GM19395 (cell line): ENCODE measurements around the gene MYO1D.

Experiments
- ATAC-seq: cut with Tn5 transposase; IDR thresholded peaks from one replicate; pipeline ENCODE4 v1.9.1; 2021; ENCODE audit warnings: mild to moderate bottlenecking, moderate library complexity; ENCODE audit not compliant: unreplicated experiment

The MYO1D gene

GRCh38 chr17:32494621-32495358, 382.1 kb downstream of the MYO1D start:
- no peak for ATAC-seq

- no peak for ATAC-seq
Observed at GRCh38 chr17:32493976-32494513, 382.9 kb downstream of the MYO1D start.

GRCh38 chr17:32493571-32493970, 383.4 kb downstream of the MYO1D start:
- no peak for ATAC-seq

- ATAC-seq, result no peak
Observed at GRCh38 chr17:32492648-32493289, 384.2 kb downstream of the MYO1D start.

- ATAC-seq, result no peak
Observed at GRCh38 chr17:32492264-32492589, 384.7 kb downstream of the MYO1D start.

- ATAC-seq, result no peak
Observed at GRCh38 chr17:32491371-32492263, 385.3 kb downstream of the MYO1D start.

- ATAC-seq, result no peak
Observed at GRCh38 chr17:32490101-32490482, 386.8 kb downstream of the MYO1D start.

GRCh38 chr17:32489320-32490100, 387.4 kb downstream of the MYO1D start:
- no peak for ATAC-seq

GRCh38 chr17:32488604-32489180, 388.2 kb downstream of the MYO1D start:
- ATAC-seq, result no peak

- ATAC-seq, result no peak
Observed at GRCh38 chr17:32488177-32488542, 388.8 kb downstream of the MYO1D start.

GRCh38 chr17:32487473-32488176, 389.3 kb downstream of the MYO1D start:
- peak; percentile 44 for ATAC-seq

- peak; percentile 49 for ATAC-seq
Observed at GRCh38 chr17:32486701-32487472, 390.0 kb downstream of the MYO1D start, which contains the start of gene CDK5R1. Gene CDK5R1 (plus strand): TSS chr17:32486993. CDS start chr17:32487621, 628 bp downstream.

- ATAC-seq, result peak; percentile 55
Observed at GRCh38 chr17:32486111-32486700, 390.7 kb downstream of the MYO1D start.

GRCh38 chr17:32485261-32486110, 391.4 kb downstream of the MYO1D start:
- no peak for ATAC-seq

- no peak for ATAC-seq
Observed at GRCh38 chr17:32484628-32485027, 392.3 kb downstream of the MYO1D start.

- ATAC-seq, result no peak
Observed at GRCh38 chr17:32484041-32484461, 392.9 kb downstream of the MYO1D start.

- ATAC-seq, result no peak
Observed at GRCh38 chr17:32483451-32484019, 393.4 kb downstream of the MYO1D start.
